Vagina (tissue), 2 donors: Measurements from ENCODE around the gene NRXN3.

Experiments used
- CTCF ChIP-seq, 3 experiments: fragments of 450-650 bp in 2 of 3; fragments of 200-600 bp in 1 of 3; sonication (generic) in 1 of 3; IDR thresholded peaks; one replicate each; pipeline ENCODE4 v1.5.1; 2017 to 2019; ENCODE audit warnings: antibody characterized with exemption in 3 of 3, mild to moderate bottlenecking in 2 of 3, moderate library complexity in 2 of 3
- POLR2AphosphoS5 ChIP-seq, 2 donors: sonication (generic); formaldehyde crosslinking; IDR thresholded peaks; one replicate each; pipeline ENCODE4 v1.9.0; 2017; ENCODE audit warnings: antibody characterized with exemption in 2 of 2, mild to moderate bottlenecking in 2 of 2, low read depth in 1 of 2; ENCODE audit not compliant: insufficient read depth in 1 of 2

- TF ChIP-seq CTCF (IDR thresholded peaks at IDR 0.05) (no peak), POLR2AphosphoS5 (IDR thresholded peaks at IDR 0.05; ENCODE audit: insufficient read depth in 1 of 2, low read depth in 1 of 2) (no peak)
Observed at GRCh38 chr14:79036441-79036840, 866.3 kb downstream of the NRXN3 start.
